Activated T-helper 1 cell treated with Interleukin-2 at 50 U/mL for 16 hours (primary cell): Measurements from ENCODE around the gene OR9A2.

Experiments
- DNase-seq: peaks from one replicate; pipeline ENCODE4 v3.0.0-alpha.2; 2020; ENCODE audit warnings: low read depth

Gene OR9A2, protein sequence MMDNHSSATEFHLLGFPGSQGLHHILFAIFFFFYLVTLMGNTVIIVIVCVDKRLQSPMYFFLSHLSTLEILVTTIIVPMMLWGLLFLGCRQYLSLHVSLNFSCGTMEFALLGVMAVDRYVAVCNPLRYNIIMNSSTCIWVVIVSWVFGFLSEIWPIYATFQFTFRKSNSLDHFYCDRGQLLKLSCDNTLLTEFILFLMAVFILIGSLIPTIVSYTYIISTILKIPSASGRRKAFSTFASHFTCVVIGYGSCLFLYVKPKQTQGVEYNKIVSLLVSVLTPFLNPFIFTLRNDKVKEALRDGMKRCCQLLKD

GRCh38 chr7:143027032-143027431, at the start of gene OR9A2:
Gene OR9A2, minus strand, starts transcription at chr7:143027132. Its CDS starts 0 bp downstream, at chr7:143027132.
- DNase-seq = no peak

DNA sequence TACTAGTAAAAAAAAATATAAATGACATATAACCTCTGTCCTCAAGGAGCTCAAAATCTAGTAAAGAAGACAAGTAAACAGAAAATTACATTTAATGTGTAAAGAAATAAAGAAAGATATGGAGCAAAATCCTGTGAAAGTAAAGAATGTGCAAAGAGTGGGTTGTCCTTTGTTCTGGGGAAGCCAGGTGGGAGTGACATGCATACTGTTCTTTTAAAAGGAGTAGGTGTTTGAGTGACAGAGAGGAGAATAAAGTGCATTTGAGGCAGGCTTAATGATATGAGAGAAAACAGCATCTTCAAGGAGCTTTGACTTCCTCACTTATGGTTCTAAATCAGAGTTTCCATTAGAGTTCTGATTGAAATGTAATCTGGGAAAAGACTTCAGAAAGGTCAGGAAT, 47.2 kb upstream of the OR9A2 start:
- DNase-seq = no peak

DNA sequence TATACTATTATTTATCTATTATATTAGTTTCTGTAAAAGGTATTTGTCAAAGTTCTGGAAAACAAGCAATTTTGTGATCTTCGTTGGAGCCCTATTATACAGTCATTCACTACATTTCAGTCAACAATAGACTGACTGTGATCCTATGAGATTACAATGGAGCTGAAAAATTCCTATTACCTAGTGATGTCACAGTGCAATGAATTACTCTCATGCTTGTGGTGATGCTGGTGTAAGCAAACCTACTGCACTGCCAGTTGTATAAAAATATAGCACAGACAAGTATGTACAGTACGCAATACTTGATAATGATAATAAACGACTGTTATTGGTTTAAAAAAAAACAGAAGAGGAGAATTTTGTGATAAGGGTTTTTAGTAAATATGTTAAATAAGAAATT, 46.6 kb upstream of the OR9A2 start:
- DNase-seq = no peak

- no peak for DNase-seq
Measured at GRCh38 chr7:143069912-143070500, 43.1 kb upstream of the OR9A2 start.

- DNase-seq = no peak
Measured at GRCh38 chr7:143068446-143068845, 41.5 kb upstream of the OR9A2 start.

GRCh38 chr7:143063741-143064140, 36.8 kb upstream of the OR9A2 start:
- DNase-seq = no peak

- DNase-seq = no peak
Measured at GRCh38 chr7:143055754-143056153, 28.8 kb upstream of the OR9A2 start.

- no peak for DNase-seq
Measured at GRCh38 chr7:143054621-143055020, 27.7 kb upstream of the OR9A2 start.

- DNase-seq = no peak
Measured at GRCh38 chr7:143052041-143052440, 25.1 kb upstream of the OR9A2 start, which contains the start of gene OR6V1. Gene OR6V1, plus strand, starts transcription at chr7:143052341. Its CDS starts 0 bp downstream, at chr7:143052341.

- DNase-seq = no peak
Measured at GRCh38 chr7:143050931-143051330, 24.0 kb upstream of the OR9A2 start.

DNA sequence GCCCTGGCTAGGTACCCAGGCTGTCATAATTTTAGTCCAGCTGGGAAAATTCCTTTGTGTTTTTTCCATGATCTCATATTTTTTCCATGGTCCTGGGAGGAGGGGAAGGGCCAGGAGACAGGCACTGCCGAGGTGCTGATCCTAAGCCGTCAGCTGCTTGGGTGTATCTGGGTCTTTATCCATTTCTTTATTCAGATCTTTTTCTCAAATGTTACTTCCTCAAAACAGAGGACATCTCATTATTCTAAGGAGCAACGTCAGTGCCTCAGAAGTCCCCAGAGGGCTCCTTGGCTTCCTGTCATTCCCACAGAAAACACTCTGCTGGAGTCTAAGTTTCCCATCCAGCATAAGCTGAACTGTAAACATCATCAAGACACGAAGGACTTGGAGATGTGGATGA, 22.4 kb upstream of the OR9A2 start:
- DNase-seq = no peak

DNA sequence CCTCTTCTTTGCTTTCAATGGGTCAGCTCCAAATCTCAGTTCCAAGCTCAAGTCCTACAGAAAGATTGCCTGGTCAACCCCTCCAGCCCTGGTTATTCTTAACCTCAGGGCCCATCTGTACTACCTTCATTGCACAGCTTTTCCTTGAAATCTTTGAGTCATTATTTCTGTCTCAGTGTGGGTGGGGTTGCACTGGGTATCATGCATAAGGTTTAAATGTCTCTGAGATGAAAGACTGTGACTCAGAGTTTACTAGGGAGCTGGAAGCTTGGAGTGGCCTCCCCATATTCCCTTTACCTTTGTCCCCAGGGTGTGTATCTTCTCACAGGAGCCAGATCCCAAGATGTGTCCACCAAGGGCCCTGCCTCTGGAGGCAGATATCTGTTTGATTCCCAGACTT, 21.9 kb upstream of the OR9A2 start:
- no peak for DNase-seq

DNA sequence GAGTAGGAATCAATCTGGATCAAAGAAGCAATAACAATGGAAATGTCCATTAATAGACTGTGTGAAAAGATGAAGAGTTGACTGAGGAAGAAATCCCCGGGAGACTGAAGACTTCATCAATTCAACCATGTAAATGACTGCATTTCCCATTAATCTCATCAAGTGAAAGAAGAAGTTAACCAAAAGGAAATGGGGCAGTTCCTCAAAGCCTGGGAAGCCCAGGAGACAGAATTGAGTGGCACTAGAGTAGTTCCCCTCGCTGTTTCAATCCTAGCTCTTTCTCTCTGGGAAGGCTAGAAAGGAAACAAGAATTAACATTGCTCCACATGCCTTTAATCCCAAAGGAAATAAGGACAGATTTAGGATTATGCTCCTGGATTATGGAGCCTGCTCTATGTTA, 20.4 kb upstream of the OR9A2 start:
- DNase-seq = no peak

GRCh38 chr7:143046426-143046851, 19.5 kb upstream of the OR9A2 start:
- DNase-seq = no peak

DNA sequence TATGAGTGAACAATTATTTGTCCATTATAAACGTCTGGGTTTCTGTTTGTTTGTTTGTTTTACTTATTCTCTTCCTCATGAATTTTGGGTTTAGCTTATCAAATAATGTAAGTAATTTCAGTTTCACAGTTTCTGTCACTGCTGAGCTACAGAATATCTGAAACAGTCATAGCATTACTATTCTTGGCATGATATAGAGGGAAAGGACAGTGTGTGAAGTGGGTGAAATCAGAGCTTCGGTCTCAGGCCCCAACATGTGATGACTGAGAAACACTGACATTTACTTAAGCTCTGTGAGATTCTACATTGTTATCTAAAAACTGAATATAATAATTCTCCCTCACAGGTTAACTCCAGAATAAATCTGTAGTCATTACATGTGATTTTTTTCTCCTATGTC, 16.5 kb upstream of the OR9A2 start:
- no peak for DNase-seq

DNA sequence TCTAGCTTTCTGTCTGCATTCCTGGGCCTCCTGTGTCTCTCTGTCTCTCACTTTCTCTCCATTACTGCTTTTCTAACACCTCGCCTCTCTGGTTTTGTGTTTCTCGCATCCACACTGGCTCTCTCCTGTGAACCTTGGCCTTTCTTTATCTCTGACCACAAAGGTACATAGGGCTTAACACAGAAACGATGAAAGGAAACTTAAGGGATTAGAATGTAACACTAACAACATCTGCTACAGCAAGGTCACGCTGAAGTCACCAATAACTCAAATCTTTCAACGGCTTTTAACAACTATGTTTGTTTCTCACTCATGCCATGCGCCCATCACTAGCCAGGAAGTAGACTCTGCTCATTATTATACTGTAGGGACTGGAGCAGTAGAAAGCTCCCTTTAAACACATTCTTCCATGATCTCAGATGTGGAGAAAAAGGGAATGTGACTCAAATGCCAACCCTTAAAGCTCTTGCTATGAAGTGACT, 15.9 kb upstream of the OR9A2 start:
- no peak for DNase-seq

GRCh38 chr7:143042159-143042789, 15.3 kb upstream of the OR9A2 start:
- DNase-seq = no peak

DNA sequence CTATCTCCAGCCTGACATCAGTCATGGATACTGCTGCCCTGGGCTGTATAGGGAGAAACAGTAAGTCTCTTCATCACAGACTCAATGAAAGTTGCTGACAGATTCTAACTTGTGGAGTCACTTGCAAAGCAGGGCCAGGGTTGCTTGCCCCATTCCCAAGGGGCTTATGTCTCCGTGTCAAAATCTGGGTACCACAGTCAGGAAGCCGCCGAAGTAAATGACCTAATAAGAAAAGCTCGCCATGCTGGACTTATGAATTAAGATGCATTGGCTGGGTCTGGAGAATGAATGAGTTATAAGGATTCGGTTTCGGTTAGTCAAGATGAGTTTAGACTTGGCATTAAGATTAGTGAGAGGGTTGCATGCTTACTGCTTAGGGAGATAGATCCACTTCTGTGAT, 14.4 kb upstream of the OR9A2 start:
- no peak for DNase-seq

- no peak for DNase-seq
Measured at GRCh38 chr7:143040209-143040715, 13.3 kb upstream of the OR9A2 start.

GRCh38 chr7:143038635-143039034, 11.7 kb upstream of the OR9A2 start:
- DNase-seq = no peak

- no peak for DNase-seq
Measured at GRCh38 chr7:143027683-143028082, 751 bp upstream of the OR9A2 start.

DNA sequence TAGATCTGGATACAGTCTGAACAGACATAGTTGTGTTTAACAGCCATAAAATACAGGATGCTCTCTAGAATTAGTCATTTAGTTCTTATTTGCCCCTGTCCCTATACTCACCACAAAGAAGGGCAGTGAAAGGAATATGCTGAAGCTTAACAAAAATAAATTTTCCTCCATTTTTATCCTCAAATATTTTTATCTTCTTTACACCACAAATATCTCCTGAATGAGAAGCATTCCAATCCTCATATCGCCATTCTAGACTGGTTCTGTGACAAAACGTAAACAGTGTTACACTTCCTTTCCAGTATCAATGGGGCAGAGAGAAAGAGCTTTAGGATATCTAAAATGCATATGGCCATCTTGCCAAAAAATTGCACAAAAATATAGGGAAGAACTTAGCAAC, 1.6 kb downstream of the OR9A2 start:
- no peak for DNase-seq

- no peak for DNase-seq
Measured at GRCh38 chr7:143023047-143023446, 3.9 kb downstream of the OR9A2 start.
